Adrenal gland (tissue), 5 donors: Measurements from ENCODE around the gene PGBD2.

Source experiments
- CTCF ChIP-seq, 6 experiments: fragments of 450-650 bp in 4 of 6; fragments of 200-600 bp in 2 of 6; sonication (generic) in 1 of 6; IDR thresholded peaks; 1 replicate in 5 of 6; 2 replicates in 1 of 6; pipeline versions ENCODE4 v1.5.1 to v1.8.0; 2016 to 2021; ENCODE audit warnings: antibody characterized with exemption in 6 of 6, mild to moderate bottlenecking in 2 of 6, moderate library complexity in 1 of 6
- POLR2A ChIP-seq, 2 donors: fragments of 450-650 bp; IDR thresholded peaks; one replicate each; pipeline ENCODE4 v1.6.1; 2017; ENCODE audit warnings: antibody characterized with exemption in 2 of 2, mild to moderate bottlenecking in 2 of 2, moderate library complexity in 1 of 2
- donor health status: DM: no; HTN: no; CAD: no.

DNA sequence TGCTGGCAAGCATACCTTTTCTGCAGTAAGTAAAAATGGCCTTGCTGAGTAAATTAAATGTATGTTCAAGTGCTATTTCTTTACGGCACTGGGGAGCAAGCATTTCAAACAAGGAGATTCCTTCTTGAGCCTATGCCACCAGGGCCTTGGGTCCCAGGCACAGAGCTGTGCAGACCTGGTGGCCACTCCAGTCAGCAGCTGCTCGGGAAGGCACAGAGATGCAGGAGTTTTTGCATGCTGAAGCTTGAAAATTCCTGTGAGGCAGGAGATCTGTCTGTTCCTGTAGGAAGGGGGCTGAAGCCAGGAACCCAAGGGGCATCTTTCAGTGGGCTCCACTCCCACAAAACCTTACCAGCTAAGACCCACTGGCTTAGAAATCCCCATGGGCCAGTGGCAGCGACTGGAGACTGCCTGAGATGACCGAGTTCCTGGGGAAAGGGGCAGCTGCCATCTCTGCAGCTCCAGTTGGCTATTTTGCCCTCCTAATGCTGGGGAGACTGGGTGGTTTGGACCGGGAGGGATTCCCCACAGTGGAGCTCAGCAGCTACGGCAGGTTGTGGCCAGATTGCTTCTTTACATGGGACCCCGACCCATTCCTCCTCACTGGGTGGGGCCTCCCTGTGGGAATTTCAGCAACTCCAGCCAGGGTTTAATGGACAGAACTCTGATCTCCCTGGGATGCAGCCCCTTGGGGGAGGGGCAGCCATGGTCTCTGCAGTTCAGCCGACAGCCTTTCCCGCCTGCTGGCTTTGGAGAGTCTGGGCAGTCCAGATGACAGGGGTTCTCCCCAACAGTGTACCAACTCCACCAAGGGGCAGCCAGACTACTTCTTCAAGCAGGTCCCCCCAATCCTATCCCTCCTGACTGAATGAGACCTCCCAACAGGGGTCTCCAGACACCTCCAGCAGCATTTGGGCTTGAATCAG, 8.4 kb upstream of the PGBD2 start:
- TF ChIP-seq CTCF (IDR thresholded peaks at IDR 0.05): no peak
- TF ChIP-seq POLR2A (IDR thresholded peaks at IDR 0.05): no peak
